Frontal cortex (tissue), 4 donors: ENCODE measurements around the gene NRN1L. TPM values are rescaled to one million over a fixed set of nuclear protein-coding genes. Genes with fewer than 3 reads are reported as not detected.

Experiments used
- DNase-seq, 2 donors: peaks; one replicate each; pipeline ENCODE4 v3.0.0; 2012; ENCODE audit warnings: low spot score in 2 of 2
- FAIRE-seq: peaks from 2 replicates; lab custom pipeline; 2012; peaks lifted over from hg19 to GRCh38; lab: Jason Lieb, UNC
- small RNA-seq: library from RNA; depleted of rRNA; stranded (forward); fragments of <200 nt; gene quantifications from one replicate; pipeline ENCODE3, GENCODE V24; 2014
- total RNA-seq: library from RNA; depleted of rRNA; stranded (reverse); fragments of >200 nt; gene quantifications from one replicate; pipeline ENCODE4 v1.2.3, GENCODE V29; 2014
- donor health status: control.
- donor health status: control.
- donor health status: control.

Gene NRN1L
- total RNA-seq, 1 donor from 2014 or later: not detected

- DNase-seq: no peak
- no peak for FAIRE-seq
Measured at GRCh38 chr16:67931712-67932461, 47.2 kb downstream of the NRN1L start, which contains the start of gene CTRL. TSS of gene CTRL (minus strand) at chr16:67931862. CDS start at chr16:67931852, 10 bp downstream.

- DNase-seq (no peak), FAIRE-seq (no peak)
Measured at GRCh38 chr16:67932462-67932840, 47.8 kb downstream of the NRN1L start.

- FAIRE-seq: no peak
- no peak for DNase-seq
Measured at GRCh38 chr16:67933805-67934204, 49.1 kb downstream of the NRN1L start.

GRCh38 chr16:67934306-67935100 is 49.8 kb downstream of the NRN1L start:
- FAIRE-seq (no peak), DNase-seq (no peak)

- no peak for FAIRE-seq
- no peak for DNase-seq
Measured at GRCh38 chr16:67935101-67935401, 50.4 kb downstream of the NRN1L start.

GRCh38 chr16:67935402-67936123 is 50.9 kb downstream of the NRN1L start:
- peak; percentile 91 to 99 for DNase-seq
- FAIRE-seq: no peak

Small RNAs within 50 kb of the gene (small RNA-seq; reads per million reads assigned to genes)
- gene AC040162.2 (not detected), gene NRN1L (not detected)

Other genes with a start within 250 kb of the NRN1L start
- 2.4 TPM for gene CARMIL2, start 239.7 kb upstream of the NRN1L start, total RNA-seq
- gene ACD, start 224.6 kb upstream of the NRN1L start, total RNA-seq: 24.9 TPM
- gene PARD6A, start 223.9 kb upstream of the NRN1L start, total RNA-seq: 9.4 TPM
- gene ENKD1, start 218.1 kb upstream of the NRN1L start, total RNA-seq: 9.4 TPM
- gene C16orf86, start 218.1 kb upstream of the NRN1L start, total RNA-seq: 2.0 TPM
- 57.9 TPM for gene GFOD2, start 165.6 kb upstream of the NRN1L start, total RNA-seq
- 3.7 TPM for gene RANBP10, start 78.3 kb upstream of the NRN1L start, total RNA-seq
- gene TSNAXIP1, start 78.0 kb upstream of the NRN1L start, total RNA-seq: 4.5 TPM
- gene THAP11, start 42.6 kb upstream of the NRN1L start, total RNA-seq: 26.5 TPM
- gene NUTF2, start 38.0 kb upstream of the NRN1L start, total RNA-seq: 70.9 TPM
- 25.3 TPM for gene CENPT, start 37.2 kb upstream of the NRN1L start, total RNA-seq
- 64.0 TPM for gene EDC4, start 11.8 kb upstream of the NRN1L start, total RNA-seq
- 6.5 TPM for gene PSKH1, start 8.4 kb downstream of the NRN1L start, total RNA-seq
- 2.0 TPM for gene CTRL, start 47.0 kb downstream of the NRN1L start, total RNA-seq
- gene PSMB10, start 52.0 kb downstream of the NRN1L start, total RNA-seq: 13.0 TPM
- 0.82 TPM for gene LCAT, start 59.2 kb downstream of the NRN1L start, total RNA-seq
- gene SLC12A4, start 83.8 kb downstream of the NRN1L start, total RNA-seq: 6.5 TPM
- not detected for gene DPEP3, start 95.6 kb downstream of the NRN1L start, total RNA-seq
- gene DPEP2, start 114.6 kb downstream of the NRN1L start, total RNA-seq: 0.82 TPM
- not detected for gene DPEP2NB, start 131.0 kb downstream of the NRN1L start, total RNA-seq
- 13.5 TPM for gene DDX28, start 138.3 kb downstream of the NRN1L start, total RNA-seq
- gene DUS2, start 138.4 kb downstream of the NRN1L start, total RNA-seq: 11.0 TPM
- 21.6 TPM for gene NFATC3, start 200.5 kb downstream of the NRN1L start, total RNA-seq